HepG2 (cell line): Measurements from ENCODE around the gene NDUFS7. TPM values are rescaled to one million over a fixed set of nuclear protein-coding genes. Genes with fewer than 3 reads are reported as not detected.

ENCODE experiments used
- CBX1 ChIP-seq: IDR thresholded peaks from one replicate; pipeline ENCODE4 v1.6.1; 2016; ENCODE audit warnings: antibody characterized with exemption, low read depth
- CREBL2 ChIP-seq: sonication (generic); formaldehyde crosslinking; IDR thresholded peaks from 2 replicates; pipeline ENCODE4 v1.8.1; 2023; ENCODE audit warnings: missing genetic modification reagents, mild to moderate bottlenecking, borderline replicate concordance
- FOXM1 ChIP-seq: sonication (generic); formaldehyde crosslinking; IDR thresholded peaks from 2 replicates; pipeline ENCODE4 v1.5.0; 2020; ENCODE audit warnings: missing genetic modification reagents
- GPN1 ChIP-seq: sonication (generic); formaldehyde crosslinking; IDR thresholded peaks from 2 replicates; pipeline ENCODE4 v1.5.1; 2020; ENCODE audit warnings: missing genetic modification reagents, borderline replicate concordance
- HMGXB3 ChIP-seq: sonication (generic); formaldehyde crosslinking; IDR thresholded peaks from 2 replicates; pipeline ENCODE4 v1.4.0; 2020; ENCODE audit warnings: missing genetic modification reagents, borderline replicate concordance
- PCBP2 ChIP-seq: fragments of 200-400 bp; formaldehyde crosslinking; optimal IDR thresholded peaks from 2 replicates; pipeline ENCODE3; 2018; ENCODE audit warnings: low read length, low read depth; ENCODE audit not compliant: poor library complexity, severe bottlenecking
- PTBP1 ChIP-seq: fragments of 200-400 bp; formaldehyde crosslinking; IDR thresholded peaks from 2 replicates; pipeline ENCODE4 v1.6.1; 2018; ENCODE audit warnings: low read length, low read depth; ENCODE audit not compliant: poor library complexity, severe bottlenecking
- SALL1 ChIP-seq: sonication (generic); formaldehyde crosslinking; IDR thresholded peaks from 2 replicates; pipeline ENCODE4 v1.8.0; 2022; ENCODE audit warnings: mild to moderate bottlenecking, missing genetic modification reagents
- SALL2 ChIP-seq: sonication (generic); formaldehyde crosslinking; IDR thresholded peaks from 2 replicates; pipeline ENCODE4 v1.8.1; 2023; ENCODE audit warnings: mild to moderate bottlenecking, missing genetic modification reagents, inconsistent platforms
- U2AF2 ChIP-seq: fragments of 200-400 bp; formaldehyde crosslinking; IDR thresholded peaks from 2 replicates; pipeline ENCODE4 v1.6.1; 2017; ENCODE audit warnings: low read depth, mild to moderate bottlenecking, low read length
- XRCC5 ChIP-seq: fragments of 200-400 bp; formaldehyde crosslinking; optimal IDR thresholded peaks from 2 replicates; pipeline ENCODE3; 2017; ENCODE audit warnings: mild to moderate bottlenecking, low read length
- ZBTB4 ChIP-seq: sonication (generic); formaldehyde crosslinking; IDR thresholded peaks from 2 replicates; pipeline ENCODE4 v1.4.0; 2020; ENCODE audit warnings: missing genetic modification reagents, mild to moderate bottlenecking, borderline replicate concordance
- ZBTB7B ChIP-seq: sonication (generic); formaldehyde crosslinking; IDR thresholded peaks from 2 replicates; pipeline ENCODE4 v1.4.0; 2020; ENCODE audit warnings: missing genetic modification reagents
- ZFP41 ChIP-seq: sonication (generic); formaldehyde crosslinking; IDR thresholded peaks from 2 replicates; pipeline ENCODE4 v1.4.0; 2020; ENCODE audit warnings: mild to moderate bottlenecking, missing genetic modification reagents, borderline replicate concordance
- ZFYVE20 ChIP-seq: sonication (generic); formaldehyde crosslinking; IDR thresholded peaks from 2 replicates; pipeline ENCODE4 v1.8.0; 2023; ENCODE audit warnings: low read depth, mild to moderate bottlenecking, moderate library complexity, missing genetic modification reagents, borderline replicate concordance
- ZNF264 ChIP-seq: sonication (generic); formaldehyde crosslinking; IDR thresholded peaks from 2 replicates; pipeline ENCODE4 v1.4.0; 2020; ENCODE audit warnings: missing genetic modification reagents
- ZNF451 ChIP-seq: sonication (generic); formaldehyde crosslinking; IDR thresholded peaks from 2 replicates; pipeline ENCODE4 v1.5.0; 2020; ENCODE audit warnings: mild to moderate bottlenecking, missing genetic modification reagents
- ZNF619 ChIP-seq: sonication (generic); formaldehyde crosslinking; IDR thresholded peaks from 2 replicates; pipeline ENCODE4 v1.4.0; 2020; ENCODE audit warnings: mild to moderate bottlenecking, missing genetic modification reagents
- polyA plus RNA-seq, 8 experiments: library from polyadenylated mRNA; depleted of rRNA in 3 of 8; stranded (reverse) in 7 of 8; unstranded in 1 of 8; fragments of >200 nt; fragmentation: Illumina TruSeq in 4 of 8; extraction: Trizol in 4 of 8; gene quantifications; 2 replicates each; pipeline versions ENCODE4 v1.2.1 to v1.2.3, GENCODE V29; 2011 to 2016; ENCODE audit warnings: low read depth in 4 of 8, missing spikeins in 1 of 8, mixed read lengths in 1 of 8; ENCODE audit not compliant: insufficient read depth in 1 of 8
- total RNA-seq, 5 experiments: library from RNA; depleted of rRNA; stranded (reverse); fragments of >200 nt; fragmentation: Illumina TruSeq; extraction: Trizol; gene quantifications; 2 replicates each; pipeline ENCODE4 v1.2.3, GENCODE V29; 2016; ENCODE audit warnings: low read depth in 1 of 5
- TF ChIP-seq, protein P1 (sequence below): sonication (generic); formaldehyde crosslinking; IDR thresholded peaks from 2 replicates; pipeline ENCODE4 v1.4.0; 2020; ENCODE audit warnings: mild to moderate bottlenecking, missing genetic modification reagents

Gene NDUFS7
- total and polyA plus RNA-seq, 2 of the 13 experiments (the other 11 are each of a cell fraction or from before 2014, with no cell fraction given) = 34.3 to 66.9 TPM

GRCh38 chr19:1377965-1378785 lies 5.5 kb upstream of the NDUFS7 start (continued):
- no peak for TF ChIP-seq HMGXB3 (CRISPR knock-in tag)
- no peak for TF ChIP-seq ZFP41
- no peak for TF ChIP-seq ZNF619 (CRISPR knock-in tag)
- no peak for TF ChIP-seq CBX1
- TF ChIP-seq ZFYVE20 (CRISPR knock-in tag) = no peak
- TF ChIP-seq PCBP2 = no peak
- TF ChIP-seq XRCC5 = no peak
- no peak for TF ChIP-seq FOXM1 (CRISPR knock-in tag)
- TF ChIP-seq, protein P1, sequence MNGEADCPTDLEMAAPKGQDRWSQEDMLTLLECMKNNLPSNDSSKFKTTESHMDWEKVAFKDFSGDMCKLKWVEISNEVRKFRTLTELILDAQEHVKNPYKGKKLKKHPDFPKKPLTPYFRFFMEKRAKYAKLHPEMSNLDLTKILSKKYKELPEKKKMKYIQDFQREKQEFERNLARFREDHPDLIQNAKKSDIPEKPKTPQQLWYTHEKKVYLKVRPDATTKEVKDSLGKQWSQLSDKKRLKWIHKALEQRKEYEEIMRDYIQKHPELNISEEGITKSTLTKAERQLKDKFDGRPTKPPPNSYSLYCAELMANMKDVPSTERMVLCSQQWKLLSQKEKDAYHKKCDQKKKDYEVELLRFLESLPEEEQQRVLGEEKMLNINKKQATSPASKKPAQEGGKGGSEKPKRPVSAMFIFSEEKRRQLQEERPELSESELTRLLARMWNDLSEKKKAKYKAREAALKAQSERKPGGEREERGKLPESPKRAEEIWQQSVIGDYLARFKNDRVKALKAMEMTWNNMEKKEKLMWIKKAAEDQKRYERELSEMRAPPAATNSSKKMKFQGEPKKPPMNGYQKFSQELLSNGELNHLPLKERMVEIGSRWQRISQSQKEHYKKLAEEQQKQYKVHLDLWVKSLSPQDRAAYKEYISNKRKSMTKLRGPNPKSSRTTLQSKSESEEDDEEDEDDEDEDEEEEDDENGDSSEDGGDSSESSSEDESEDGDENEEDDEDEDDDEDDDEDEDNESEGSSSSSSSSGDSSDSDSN (CRISPR knock-in tag) = peak; percentile 33; the same call in 1 of the 2 replicates
- no peak for TF ChIP-seq CREBL2 (CRISPR knock-in tag)
- no peak for TF ChIP-seq ZNF264 (CRISPR knock-in tag)
- no peak for TF ChIP-seq GPN1 (CRISPR knock-in tag)
- no peak for TF ChIP-seq ZNF451
- TF ChIP-seq PTBP1 = no peak
- no peak for TF ChIP-seq SALL2 (CRISPR knock-in tag)
- TF ChIP-seq U2AF2 = no peak
- no peak for TF ChIP-seq ZBTB4 (CRISPR knock-in tag)
- peak; percentile 18; the same call in 1 of the 2 replicates for TF ChIP-seq SALL1
- no peak for TF ChIP-seq ZBTB7B (CRISPR knock-in tag)
